NCI-H460 (cell line): ENCODE results near the gene C1RL. TPM values are rescaled to one million over a fixed set of nuclear protein-coding genes. Genes with fewer than 3 reads are reported as not detected.

Source experiments
- small RNA-seq, 2 experiments: library from RNA; depleted of rRNA; stranded (forward); fragments of <200 nt; gene quantifications; one replicate each; pipeline ENCODE3, GENCODE V24; 2014
- total RNA-seq: library from RNA; depleted of rRNA; stranded (reverse); fragments of >200 nt; shearing (Covaris generic); gene quantifications from 2 replicates; pipeline ENCODE4 v1.2.3, GENCODE V29; 2014; rRNA removed

The C1RL gene
- total RNA-seq, 1 experiment from 2014 or later, result 6.4 TPM

Small RNA genes within 50 kb of the gene (small RNA-seq; reads per million reads assigned to genes)
- gene RNU6-485P, result 0 reads per million in 2 experiments

Other genes with a start within 250 kb of the C1RL start
- 885 and 1,221 TPM in 2 replicates for gene TPI1, start 241.7 kb downstream of the C1RL start, total RNA-seq
- 8.1 and 9.1 TPM in 2 replicates for gene SPSB2, start 235.9 kb downstream of the C1RL start, total RNA-seq
- gene LRRC23, start 204.4 kb downstream of the C1RL start, total RNA-seq, result 11.9 and 12.7 TPM in 2 replicates
- gene ENO2, start 194.6 kb downstream of the C1RL start, total RNA-seq, result 12.4 and 13.2 TPM in 2 replicates
- 6.6 and 10.5 TPM in 2 replicates for gene ATN1, start 181.3 kb downstream of the C1RL start, total RNA-seq
- gene RNU7-1, start 165.4 kb downstream of the C1RL start, total RNA-seq, result not detected in 2 replicates
- 127 and 130 TPM in 2 replicates for gene C12orf57, start 165.2 kb downstream of the C1RL start, total RNA-seq
- 3.4 and 5.4 TPM in 2 replicates for gene PTPN6, start 157.9 kb downstream of the C1RL start, total RNA-seq
- 277 and 299 TPM in 2 replicates for gene PHB2, start 138.6 kb downstream of the C1RL start, total RNA-seq
- 47.5 and 52.5 TPM in 2 replicates for gene EMG1, start 138.3 kb downstream of the C1RL start, total RNA-seq
- gene LPCAT3, start 90.7 kb downstream of the C1RL start, total RNA-seq, result 9.3 and 10.6 TPM in 2 replicates
- gene C1S, start 48.5 kb downstream of the C1RL start, total RNA-seq, result 21.1 and 21.9 TPM in 2 replicates
- gene C1R, start 16.8 kb downstream of the C1RL start, total RNA-seq, result 2.6 and 3.5 TPM in 2 replicates
- gene RBP5, start 19.7 kb upstream of the C1RL start, total RNA-seq, result not detected in 2 replicates
- gene CLSTN3, start 21.2 kb upstream of the C1RL start, total RNA-seq, result 5.2 and 6.4 TPM in 2 replicates
- gene PEX5, start 80.5 kb upstream of the C1RL start, total RNA-seq, result 8.9 and 13.9 TPM in 2 replicates
- not detected in 2 replicates for gene ACSM4, start 194.9 kb upstream of the C1RL start, total RNA-seq